Endometrial microvascular endothelial cells (primary cell): Measurements from ENCODE around the gene ZCCHC24. TPM values are rescaled to one million over a fixed set of nuclear protein-coding genes. Genes with fewer than 3 reads are reported as not detected.

ENCODE experiments used
- in situ Hi-C: cut with HindIII; loops from 2 replicates; pipeline ENCODE4 v1.10.0; 2017; ENCODE audit warnings: low sequenced_read_pairs, low pct_unique_long_range_greater_than_20kb; ENCODE audit errors: inconsistent ontology term
- total RNA-seq: library from RNA; depleted of rRNA; stranded (reverse); fragments of >200 nt; gene quantifications from one replicate; pipeline ENCODE4 v1.2.3, GENCODE V29; 2015; ENCODE audit errors: inconsistent ontology term

ZCCHC24 gene
- 5.6 TPM for total RNA-seq

DNA sequence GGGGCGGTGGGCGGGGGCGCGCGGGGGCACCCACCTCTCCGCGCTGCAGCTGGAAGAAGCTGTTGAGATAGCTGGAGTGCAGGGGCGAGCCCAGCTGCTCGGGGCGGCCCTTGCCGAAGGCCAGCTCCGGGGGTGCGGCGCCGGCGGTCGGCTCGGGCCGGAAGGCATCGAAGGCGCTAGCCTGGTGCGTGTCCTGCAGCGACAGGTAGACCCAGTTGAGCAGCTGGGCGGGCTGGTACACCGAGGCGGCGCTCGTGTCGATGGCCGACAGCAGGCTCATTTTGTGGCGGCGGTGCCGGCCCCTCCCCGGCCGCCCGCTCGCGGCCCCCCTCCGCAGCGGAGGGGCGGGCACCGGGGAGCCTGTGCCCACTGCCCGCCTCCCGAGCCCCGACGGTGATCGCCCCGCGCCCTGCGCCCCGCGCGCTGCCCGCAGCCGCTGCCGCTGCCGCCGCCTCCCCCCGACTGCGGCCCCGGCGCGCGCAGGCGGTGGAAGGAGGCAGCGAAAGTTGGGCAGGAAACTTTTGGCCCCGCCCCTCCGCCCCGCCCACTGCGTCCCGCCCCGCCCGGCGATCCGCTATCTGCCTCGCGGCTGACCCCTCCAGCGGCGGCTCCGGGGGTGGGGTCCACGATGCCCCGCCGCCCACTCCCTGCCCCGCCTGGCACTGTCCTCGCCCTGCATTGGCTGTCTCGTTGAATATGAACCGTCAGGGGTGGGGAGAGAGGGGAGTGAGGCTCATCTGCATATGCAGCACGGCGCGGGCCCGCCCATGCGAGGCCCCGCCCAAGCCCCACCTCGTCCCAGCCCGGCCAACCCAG, at the start of gene ZCCHC24:
Gene ZCCHC24 (minus strand): TSS at position 464 of the 816 bp plus-strand sequence. CDS start 184 bp downstream, at position 280.
- in situ Hi-C loops = no loop called here

DNA sequence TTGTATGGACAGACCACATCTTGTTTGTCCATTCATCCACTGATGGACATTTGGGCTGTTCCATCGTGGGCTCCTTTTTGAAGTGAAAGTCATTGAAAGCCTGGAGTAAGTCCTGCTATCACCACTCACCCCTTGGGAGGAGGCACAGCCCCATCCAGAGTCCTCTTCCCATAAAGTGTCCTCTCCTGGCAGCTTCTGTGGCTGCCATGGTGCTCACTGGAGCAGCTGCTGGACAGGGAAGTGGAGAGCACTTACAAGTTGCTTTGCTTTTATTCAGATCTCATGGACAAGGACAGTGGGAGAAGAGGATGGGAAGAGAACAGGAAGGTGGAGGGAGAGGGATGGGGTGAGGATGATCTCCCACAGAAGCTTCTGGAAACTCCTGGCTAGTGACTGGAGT, 48.4 kb upstream of the ZCCHC24 start:
- in situ Hi-C loops = loop anchor here (25.0 kb wide), 1 partner anchor 157 kb away; the partner anchor contains the start of gene PPIF

DNA sequence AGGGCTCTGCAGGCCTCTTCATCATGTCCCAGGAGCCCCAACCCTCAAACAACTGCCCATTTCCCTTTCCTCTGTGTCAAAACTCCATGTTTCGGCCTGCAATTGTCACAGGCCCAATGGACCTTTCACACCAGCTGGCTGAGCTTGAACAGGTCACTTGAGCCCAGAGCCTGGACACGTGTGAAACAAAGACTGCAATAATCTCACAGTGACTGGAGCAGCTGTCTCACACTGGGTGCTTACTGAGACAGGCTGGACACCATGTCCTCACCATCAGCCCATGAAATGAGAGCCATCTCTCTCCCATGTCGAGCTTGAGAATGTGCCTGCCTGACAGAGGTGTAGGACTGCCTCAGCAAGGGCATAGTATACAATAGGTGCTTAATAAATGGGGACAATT, 47.4 kb upstream of the ZCCHC24 start:
- in situ Hi-C loops = loop anchor here (25.0 kb wide), 1 partner anchor 156 kb away; the partner anchor contains the start of gene PPIF

DNA sequence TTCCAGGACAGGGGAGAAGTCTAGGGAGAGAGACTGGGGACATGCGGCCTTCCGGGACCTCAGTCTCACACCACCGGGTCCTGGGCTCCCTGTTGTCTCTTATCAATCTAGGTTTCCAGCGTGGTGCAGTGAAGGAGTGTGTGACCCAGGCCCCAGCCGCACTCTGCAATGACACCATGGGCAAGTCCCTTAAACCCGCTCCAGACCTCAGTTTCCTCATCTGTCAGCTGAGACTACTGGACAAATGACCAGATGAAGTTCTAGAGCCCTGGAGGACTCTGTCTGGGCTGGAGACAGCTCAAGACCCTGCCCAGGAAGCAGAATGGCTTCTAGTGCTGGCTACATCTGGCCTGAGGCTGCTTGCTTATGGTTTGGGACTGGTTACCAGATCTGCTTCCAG, 46.8 kb upstream of the ZCCHC24 start:
- in situ Hi-C loops = loop anchor here (25.0 kb wide), 1 partner anchor 155 kb away; the partner anchor contains the start of gene PPIF

DNA sequence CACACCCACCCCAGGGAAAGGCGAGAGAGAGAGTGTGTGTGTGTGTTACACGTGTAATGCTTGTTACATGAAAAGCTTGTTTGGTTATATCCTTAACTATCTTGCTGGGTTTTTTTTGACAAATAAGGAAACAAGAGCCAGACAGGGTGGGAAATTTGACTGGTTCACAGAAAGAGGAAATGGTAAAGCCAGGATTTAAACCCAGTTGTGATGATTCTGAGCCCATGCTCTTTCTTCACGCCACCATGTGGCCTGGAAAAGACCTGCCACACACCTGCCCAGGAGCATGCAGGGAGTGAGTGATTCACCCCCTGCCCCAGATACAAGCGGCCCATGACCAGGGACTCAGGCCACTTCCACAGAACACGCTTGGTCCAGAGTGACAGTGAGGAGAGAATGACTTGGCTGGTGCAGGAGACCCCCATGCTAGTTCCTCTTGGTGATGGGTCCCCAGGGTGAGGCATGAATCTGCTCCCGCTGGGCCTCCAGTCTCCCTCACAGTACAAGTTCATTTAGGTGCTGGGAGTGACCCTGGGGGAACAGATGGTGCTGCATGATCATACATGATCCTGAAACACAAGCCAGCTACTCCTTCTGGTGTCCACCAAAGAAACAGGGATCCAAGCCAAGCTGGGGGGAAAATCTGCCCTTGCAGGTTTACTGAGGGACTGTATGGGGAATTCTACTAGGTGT, 45.9 kb upstream of the ZCCHC24 start:
- in situ Hi-C loops = loop anchor here (25.0 kb wide), 1 partner anchor 154 kb away; the partner anchor contains the start of gene PPIF

DNA sequence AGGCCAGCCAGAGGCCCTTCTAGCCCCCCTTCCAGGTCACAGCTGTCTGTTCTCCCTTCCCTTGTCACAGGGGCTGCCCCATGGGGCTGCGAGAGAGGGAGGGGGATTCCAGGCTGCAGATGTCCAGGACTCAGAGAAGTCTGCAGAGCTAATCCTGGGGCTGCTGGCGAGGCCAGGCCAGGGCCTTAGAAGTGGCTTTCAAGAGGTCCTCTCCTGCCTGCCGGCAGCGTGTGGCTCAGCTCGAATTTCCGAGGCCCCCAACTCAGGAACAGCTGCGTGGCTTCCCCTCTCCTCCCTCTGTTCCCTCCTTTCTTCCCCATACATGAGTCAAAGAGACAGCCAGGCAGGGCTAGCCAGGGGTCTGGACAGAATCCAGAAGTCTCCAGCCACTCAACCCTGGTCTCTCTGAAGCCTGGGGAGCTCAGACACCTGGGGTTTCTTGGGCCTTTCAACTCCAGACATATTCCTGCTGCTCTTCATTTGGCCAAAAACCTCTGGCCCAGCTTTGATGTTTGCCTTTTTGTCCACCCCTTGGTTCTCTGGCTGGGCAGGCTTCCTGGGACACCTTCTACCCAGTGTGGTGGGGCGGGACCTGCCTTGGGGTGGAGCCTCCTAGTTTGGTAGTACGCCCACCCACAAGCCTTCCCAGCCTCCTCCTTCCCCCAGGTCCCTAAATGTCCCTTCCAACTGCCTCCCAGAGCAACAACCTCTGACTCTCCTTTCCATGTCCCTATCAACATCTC, 45.1 kb upstream of the ZCCHC24 start:
- in situ Hi-C loops = loop anchor here (25.0 kb wide), 1 partner anchor 153 kb away; the partner anchor contains the start of gene PPIF

DNA sequence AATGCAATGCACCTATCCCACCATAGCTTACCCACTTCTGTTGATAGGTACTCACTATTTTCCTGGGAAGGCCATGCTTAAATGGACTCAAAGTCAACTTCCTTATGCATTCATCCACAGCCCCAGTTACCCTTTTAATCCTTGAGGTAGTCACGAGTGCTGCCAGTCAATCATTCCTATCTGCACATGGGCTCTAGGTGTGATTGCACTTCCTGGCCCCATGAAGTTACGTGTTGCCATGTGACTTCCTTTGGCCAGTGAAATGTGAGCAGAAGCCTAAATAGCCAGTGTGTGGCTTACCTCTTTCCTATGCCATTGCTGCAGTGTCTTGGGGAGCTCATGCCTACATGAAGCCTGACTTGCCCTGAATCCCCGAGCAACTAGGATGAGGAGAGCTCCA, 43.4 kb upstream of the ZCCHC24 start:
- in situ Hi-C loops = loop anchor here (25.0 kb wide), 1 partner anchor 152 kb away; the partner anchor contains the start of gene PPIF

DNA sequence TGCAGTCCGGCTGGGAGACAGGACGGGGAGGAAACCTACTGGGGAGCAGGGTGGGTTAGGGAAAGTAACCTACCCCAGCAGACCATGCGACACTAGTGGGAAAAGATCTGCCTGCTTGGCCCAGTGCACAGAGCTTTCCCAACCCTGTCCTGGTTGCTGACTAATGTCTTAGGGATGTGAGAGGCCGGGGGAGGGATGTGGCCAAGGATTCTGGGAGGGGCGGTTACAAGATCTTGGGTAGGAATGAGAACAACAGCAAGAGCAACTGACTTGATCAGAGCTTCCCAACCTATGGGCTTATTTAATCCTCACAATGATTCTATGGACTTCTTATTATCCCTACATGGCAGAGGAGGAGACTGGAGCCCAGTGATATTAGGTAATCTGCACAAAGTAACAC, 42.9 kb upstream of the ZCCHC24 start:
- in situ Hi-C loops = loop anchor here (25.0 kb wide), 1 partner anchor 151 kb away; the partner anchor contains the start of gene PPIF

DNA sequence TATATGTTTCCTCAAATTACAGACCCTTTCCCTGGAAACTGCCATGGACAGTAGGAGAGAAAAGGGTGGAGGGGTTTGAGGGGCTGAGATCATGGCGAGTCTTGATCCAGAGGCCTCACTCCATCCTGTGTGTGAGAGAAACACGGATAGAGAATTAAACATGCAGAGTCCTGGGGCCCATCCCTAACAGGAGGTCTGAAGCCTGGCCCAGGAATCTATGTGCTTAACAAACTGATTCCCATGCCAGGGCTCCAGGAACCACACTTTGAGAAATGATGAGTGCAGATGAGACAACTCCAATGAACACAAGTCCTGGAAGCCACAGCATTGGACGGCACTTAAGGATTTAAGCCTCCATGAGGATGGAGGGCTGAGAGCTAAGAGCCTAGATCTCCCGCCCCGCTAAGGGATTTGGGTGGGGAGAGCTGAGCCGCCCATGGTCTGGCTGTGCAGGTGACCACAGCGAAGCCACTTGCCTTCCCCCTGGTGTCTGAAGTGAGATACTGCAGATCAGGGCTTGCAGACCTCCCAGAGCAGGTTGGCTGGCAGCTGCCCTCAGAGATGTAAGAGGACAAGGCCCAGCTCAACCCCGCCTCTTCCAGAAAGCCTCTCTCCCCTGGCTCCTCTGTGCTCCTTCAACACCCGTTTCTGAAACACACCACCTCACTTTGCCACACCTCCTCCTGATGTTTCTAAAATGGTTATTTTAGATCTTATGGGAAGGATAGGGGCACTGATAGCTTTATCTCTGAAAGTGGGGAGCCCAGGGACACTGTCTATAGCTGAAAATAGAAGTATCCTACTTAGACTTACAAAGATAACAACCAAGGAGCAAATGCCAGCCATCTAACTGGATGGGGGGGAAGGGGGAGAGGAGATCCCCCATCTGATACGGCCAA, 42.1 kb upstream of the ZCCHC24 start:
- in situ Hi-C loops = loop anchor here (25.0 kb wide), 1 partner anchor 150 kb away; the partner anchor contains the start of gene PPIF

DNA sequence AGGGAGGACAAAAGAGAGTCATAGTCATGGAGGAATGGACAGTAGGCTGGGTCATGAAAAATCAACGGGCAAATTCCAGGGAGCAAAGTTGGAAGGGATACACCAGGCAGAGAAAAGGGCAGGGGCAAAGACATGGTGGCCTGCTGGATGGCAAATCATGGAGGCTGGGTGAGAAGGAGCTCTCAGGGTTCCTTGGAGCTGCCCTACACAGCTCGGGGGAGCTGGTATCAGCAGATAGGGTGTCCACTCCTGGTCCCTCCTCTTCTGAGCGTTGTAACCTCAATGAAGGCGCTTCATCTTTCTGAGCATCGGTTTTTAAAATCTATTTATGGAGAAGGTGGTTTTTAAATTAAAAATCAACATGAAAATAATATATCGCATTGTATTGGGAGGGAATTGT, 39.1 kb upstream of the ZCCHC24 start:
- in situ Hi-C loops = loop anchor here (25.0 kb wide), 1 partner anchor 147 kb away; the partner anchor contains the start of gene PPIF

DNA sequence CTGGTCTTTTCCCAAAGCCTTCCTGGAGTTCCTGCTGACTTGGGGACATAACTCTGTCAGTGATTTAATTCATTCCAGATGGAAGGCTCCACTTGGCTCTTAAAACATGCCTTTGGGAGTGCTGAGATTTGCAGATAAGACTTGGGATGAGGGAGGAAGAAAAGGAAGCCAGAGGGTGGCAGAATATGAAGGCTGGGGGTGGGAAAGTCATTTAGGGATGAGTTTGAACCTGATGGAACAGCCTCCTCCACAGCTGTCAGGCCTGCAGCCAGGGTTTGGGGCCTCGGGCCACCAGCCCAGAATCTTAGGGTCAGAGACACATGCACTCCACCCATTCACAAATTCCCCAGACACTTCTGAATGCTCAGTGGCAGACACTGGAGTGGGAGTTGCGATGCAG, 38.5 kb upstream of the ZCCHC24 start:
- in situ Hi-C loops = loop anchor here (25.0 kb wide), 1 partner anchor 147 kb away; the partner anchor contains the start of gene PPIF

DNA sequence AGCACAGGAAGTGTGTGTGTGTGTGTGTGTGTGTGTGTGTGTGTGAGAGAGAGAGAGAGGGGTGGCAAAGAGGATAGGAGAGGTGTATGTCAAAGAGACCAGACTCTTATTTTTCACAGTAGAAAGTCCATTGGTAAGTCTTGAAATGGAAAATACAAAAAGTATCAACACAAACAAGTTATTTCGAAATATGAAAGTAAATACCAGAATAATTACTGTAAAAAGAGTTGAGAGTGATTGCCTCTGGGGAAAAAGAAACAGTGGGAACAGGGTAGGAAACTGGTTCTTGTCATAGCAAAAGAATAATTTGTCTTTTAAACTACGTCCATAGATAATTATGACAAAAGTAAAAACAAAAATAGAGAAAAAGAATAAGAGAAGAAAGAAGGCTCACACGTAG, 37.9 kb upstream of the ZCCHC24 start:
- in situ Hi-C loops = loop anchor here (25.0 kb wide), 1 partner anchor 146 kb away; the partner anchor contains the start of gene PPIF

DNA sequence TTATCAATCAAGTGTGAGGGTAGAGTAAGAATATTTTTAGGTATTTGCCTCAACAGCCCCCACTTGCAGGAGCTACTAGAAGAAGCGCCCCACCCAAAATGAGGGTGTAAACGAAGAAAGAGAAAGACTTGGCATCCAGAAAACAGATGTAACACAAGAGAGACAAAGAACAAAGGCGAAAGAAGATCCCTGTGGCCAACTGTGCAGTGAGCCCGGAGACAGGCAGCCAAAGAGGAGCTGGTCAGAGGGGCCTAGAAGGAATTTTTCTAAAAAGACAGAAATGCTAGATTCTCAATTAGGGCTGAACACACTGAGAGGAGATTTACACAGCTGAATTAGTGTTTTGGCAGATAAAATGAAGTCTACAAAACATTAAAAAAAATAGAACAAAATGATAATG, 37.3 kb upstream of the ZCCHC24 start:
- in situ Hi-C loops = loop anchor here (25.0 kb wide), 1 partner anchor 145 kb away; the partner anchor contains the start of gene PPIF

DNA sequence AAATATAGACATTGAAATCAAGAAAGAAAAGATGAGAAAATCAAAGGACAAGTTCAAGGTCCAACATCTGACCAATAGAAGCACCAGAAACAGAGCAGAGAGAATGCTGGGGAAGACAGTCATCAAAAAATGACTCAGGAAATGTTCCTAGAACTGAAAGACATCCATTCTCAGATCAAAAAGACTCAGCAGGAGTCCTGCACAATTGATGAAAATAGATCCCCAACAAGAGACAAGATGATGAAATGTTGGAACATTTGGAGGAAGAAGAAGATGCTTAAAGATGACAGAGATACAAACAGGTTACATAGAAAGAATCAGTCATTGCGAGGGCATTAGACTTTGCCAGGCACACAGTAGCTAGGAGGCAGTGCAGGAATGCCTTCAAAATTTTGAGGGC, 36.9 kb upstream of the ZCCHC24 start:
- in situ Hi-C loops = loop anchor here (25.0 kb wide), 1 partner anchor 145 kb away; the partner anchor contains the start of gene PPIF

DNA sequence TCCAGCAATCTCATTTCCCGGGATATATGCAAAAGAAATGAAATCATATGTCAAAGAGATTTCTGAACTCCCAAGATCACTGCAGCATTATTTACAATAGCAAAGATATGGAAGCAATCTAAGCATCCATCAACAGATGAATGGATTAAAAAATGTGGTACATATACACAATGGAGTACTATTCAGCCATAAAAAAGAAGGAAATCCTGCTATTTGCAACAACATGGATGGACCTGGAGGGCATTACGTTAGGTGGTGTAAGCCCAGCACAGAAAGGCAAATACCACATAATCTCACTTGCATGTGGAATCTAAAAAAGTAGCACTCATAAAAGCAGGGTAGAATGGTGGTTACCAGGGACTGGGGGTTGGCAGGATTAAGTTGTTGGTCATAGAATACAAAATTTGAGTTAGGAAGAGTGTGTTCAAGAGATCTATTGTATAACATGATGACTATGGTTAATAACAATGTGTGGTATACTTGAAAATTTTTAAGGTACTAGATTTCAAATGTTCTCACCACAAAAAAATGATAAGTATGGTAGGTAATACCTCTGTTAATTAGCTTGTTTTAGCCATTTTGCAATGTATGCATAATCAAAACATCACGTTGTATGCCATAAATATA, 34.0 kb upstream of the ZCCHC24 start:
- in situ Hi-C loops = loop anchor here (25.0 kb wide), 1 partner anchor 142 kb away; the partner anchor contains the start of gene PPIF

DNA sequence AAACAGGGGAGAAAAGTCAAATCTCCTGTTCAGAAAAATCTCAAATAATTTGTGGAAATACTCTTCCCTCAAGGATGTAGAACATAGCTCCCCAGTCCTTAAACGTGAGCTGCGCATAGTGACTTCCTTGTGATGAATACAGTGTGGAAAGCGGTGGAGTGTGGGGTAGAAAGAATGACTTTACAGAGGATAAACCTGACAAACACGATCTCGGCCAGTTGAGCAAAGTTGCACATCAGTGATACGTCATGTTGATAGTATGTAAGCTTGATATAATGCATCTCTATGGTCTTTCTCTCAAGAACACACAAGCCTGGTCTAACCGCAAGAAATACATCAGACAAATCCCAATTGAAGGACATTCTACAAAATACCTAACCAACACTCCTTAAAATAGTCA, 32.0 kb upstream of the ZCCHC24 start:
- in situ Hi-C loops = loop anchor here (25.0 kb wide), 1 partner anchor 140 kb away; the partner anchor contains the start of gene PPIF

DNA sequence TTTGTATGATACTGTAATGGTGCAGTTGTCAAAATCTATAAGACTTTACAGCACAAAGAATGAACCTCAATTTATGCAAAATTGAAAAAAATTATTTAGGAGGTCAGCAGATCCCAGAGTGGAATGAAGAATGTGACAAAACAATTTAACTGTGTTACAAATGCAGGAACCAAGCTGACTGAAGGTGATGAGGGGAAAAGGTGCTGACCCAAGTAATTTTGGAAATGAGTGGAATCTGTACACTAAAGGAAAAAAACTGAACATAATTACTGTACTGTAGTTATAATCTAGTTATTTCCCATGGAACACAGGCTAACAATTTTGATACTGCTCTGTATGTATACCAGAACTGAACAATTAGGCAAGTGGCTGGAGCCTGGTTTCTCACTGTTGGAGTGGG, 31.2 kb upstream of the ZCCHC24 start:
- in situ Hi-C loops = loop anchor here (25.0 kb wide), 1 partner anchor 139 kb away; the partner anchor contains the start of gene PPIF
